IPS-18a (cell line): Measurements from ENCODE around the gene PADI6.
A peak's percentile ranks its signal among the peaks of the same experiment; 100 is the strongest.

ENCODE experiments used
- H3K27ac ChIP-seq: one replicate; pipeline ENCODE4 v1.5.1; 2013; ENCODE audit warnings: low read length
- H3K27me3 ChIP-seq: one replicate; pipeline ENCODE4 v1.6.1; 2013; ENCODE audit warnings: mild to moderate bottlenecking, low read length; ENCODE audit not compliant: control insufficient read depth, insufficient read depth
- H3K36me3 ChIP-seq: one replicate; pipeline ENCODE4 v1.6.1; 2013; ENCODE audit warnings: low read depth, low read length; ENCODE audit not compliant: control insufficient read depth
- H3K4me1 ChIP-seq: one replicate; pipeline ENCODE4 v1.6.1; 2013; ENCODE audit warnings: low read depth, low read length; ENCODE audit not compliant: control insufficient read depth
- H3K4me3 ChIP-seq: one replicate; pipeline ENCODE4 v1.5.1; 2013; ENCODE audit warnings: low read length
- H3K9ac ChIP-seq: one replicate; pipeline ENCODE4 v1.6.1; 2013; ENCODE audit warnings: mild to moderate bottlenecking, low read length, moderate library complexity
- H3K9me3 ChIP-seq: one replicate; pipeline ENCODE4 v1.6.1; 2013; ENCODE audit warnings: low read depth, low read length; ENCODE audit not compliant: control insufficient read depth

PADI6 gene

GRCh38 chr1:17359808-17360207 is 12.2 kb upstream of the PADI6 start:
- no peaks in the 10 kb centered on the region for H3K9me3 ChIP-seq
- no peak overlapping the region for H3K27ac ChIP-seq
- H3K36me3 ChIP-seq, result no peaks in the 10 kb centered on the region
- no peaks in the 10 kb centered on the region for H3K27me3 ChIP-seq
- no peak overlapping the region for H3K4me3 ChIP-seq
- H3K4me1 ChIP-seq, result no peaks in the 10 kb centered on the region
- no peak overlapping the region for H3K9ac ChIP-seq

- Histone ChIP-seq H3K4me1 (no peaks in the 10 kb centered on the region), H3K27ac (no peak overlapping the region), H3K4me3 (no peak overlapping the region), H3K9ac (no peak overlapping the region), H3K27me3 (no peaks in the 10 kb centered on the region), H3K9me3 (no peaks in the 10 kb centered on the region), H3K36me3 (no peaks in the 10 kb centered on the region)
Measured at GRCh38 chr1:17360272-17360956, 11.6 kb upstream of the PADI6 start.

GRCh38 chr1:17361687-17362086 is 10.3 kb upstream of the PADI6 start:
- H3K9me3 ChIP-seq, result no peaks in the 10 kb centered on the region
- H3K27me3 ChIP-seq, result peaks cover under 1% of the 10 kb centered on the region
- H3K27ac ChIP-seq, result no peak overlapping the region
- H3K36me3 ChIP-seq, result no peaks in the 10 kb centered on the region
- no peak overlapping the region for H3K4me3 ChIP-seq
- H3K9ac ChIP-seq, result no peak overlapping the region
- H3K4me1 ChIP-seq, result no peaks in the 10 kb centered on the region

- Histone ChIP-seq H3K9ac (no peak overlapping the region), H3K27me3 (peaks cover 5% of the 10 kb centered on the region), H3K27ac (no peak overlapping the region), H3K9me3 (no peaks in the 10 kb centered on the region), H3K4me1 (no peaks in the 10 kb centered on the region), H3K4me3 (no peak overlapping the region), H3K36me3 (no peaks in the 10 kb centered on the region)
Measured at GRCh38 chr1:17363351-17363750, 8.6 kb upstream of the PADI6 start.

- no peak overlapping the region for H3K9ac ChIP-seq
- H3K4me1 ChIP-seq, result no peaks in the 10 kb centered on the region
- H3K36me3 ChIP-seq, result no peaks in the 10 kb centered on the region
- no peaks in the 10 kb centered on the region for H3K9me3 ChIP-seq
- H3K4me3 ChIP-seq, result no peak overlapping the region
- H3K27me3 ChIP-seq, result peaks cover 5% of the 10 kb centered on the region
- no peak overlapping the region for H3K27ac ChIP-seq
Measured at GRCh38 chr1:17363771-17364170, 8.2 kb upstream of the PADI6 start.

GRCh38 chr1:17365293-17365692 is 6.7 kb upstream of the PADI6 start:
- H3K27me3 ChIP-seq, result peaks cover 5% of the 10 kb centered on the region
- H3K4me3 ChIP-seq, result no peak overlapping the region
- H3K9me3 ChIP-seq, result no peaks in the 10 kb centered on the region
- H3K36me3 ChIP-seq, result no peaks in the 10 kb centered on the region
- no peak overlapping the region for H3K9ac ChIP-seq
- H3K4me1 ChIP-seq, result no peaks in the 10 kb centered on the region
- no peak overlapping the region for H3K27ac ChIP-seq

GRCh38 chr1:17369466-17369865 is 2.5 kb upstream of the PADI6 start:
- Histone ChIP-seq H3K27ac (no peak overlapping the region), H3K36me3 (no peaks in the 10 kb centered on the region), H3K9ac (no peak overlapping the region), H3K9me3 (no peaks in the 10 kb centered on the region), H3K27me3 (peaks cover 5% of the 10 kb centered on the region), H3K4me3 (no peak overlapping the region), H3K4me1 (no peaks in the 10 kb centered on the region)

GRCh38 chr1:17370618-17371017 is 1.4 kb upstream of the PADI6 start:
- H3K9me3 ChIP-seq, result no peaks in the 10 kb centered on the region
- H3K4me3 ChIP-seq, result no peak overlapping the region
- no peaks in the 10 kb centered on the region for H3K36me3 ChIP-seq
- H3K4me1 ChIP-seq, result no peaks in the 10 kb centered on the region
- no peak overlapping the region for H3K9ac ChIP-seq
- no peak overlapping the region for H3K27ac ChIP-seq
- peaks cover 5% of the 10 kb centered on the region for H3K27me3 ChIP-seq

- peaks cover 2% of the 10 kb centered on the region for H3K27me3 ChIP-seq
- H3K9ac ChIP-seq, result no peak overlapping the region
- no peak overlapping the region for H3K4me3 ChIP-seq
Measured at GRCh38 chr1:17372955-17373354, 959 bp downstream of the PADI6 start.

GRCh38 chr1:17375651-17376050 is 3.7 kb downstream of the PADI6 start:
- H3K4me1 ChIP-seq, result peaks cover 12% of the 10 kb centered on the region
- H3K9me3 ChIP-seq, result no peaks in the 10 kb centered on the region
- H3K36me3 ChIP-seq, result no peaks in the 10 kb centered on the region
- H3K9ac ChIP-seq, result no peak overlapping the region
- no peak overlapping the region for H3K4me3 ChIP-seq
- H3K27me3 ChIP-seq, result peaks cover 5% of the 10 kb centered on the region
- H3K27ac ChIP-seq, result no peak overlapping the region

More at GRCh38 chr1:17372955-17373354, 959 bp downstream of the PADI6 start:
- H3K27ac ChIP-seq, result no peak overlapping the region
- H3K9me3 ChIP-seq, result no peaks in the 10 kb centered on the region
- no peaks in the 10 kb centered on the region for H3K36me3 ChIP-seq
- H3K4me1 ChIP-seq, result peaks cover 9% of the 10 kb centered on the region

- H3K4me1 ChIP-seq, result peaks cover 16% of the 10 kb centered on the region
- peak overlapping the region; percentile 4 for H3K4me3 ChIP-seq
- no peaks in the 10 kb centered on the region for H3K9me3 ChIP-seq
- H3K27me3 ChIP-seq, result peaks cover 5% of the 10 kb centered on the region
- no peaks in the 10 kb centered on the region for H3K36me3 ChIP-seq
- no peak overlapping the region for H3K9ac ChIP-seq
- no peak overlapping the region for H3K27ac ChIP-seq
Measured at GRCh38 chr1:17377325-17377953, 5.4 kb downstream of the PADI6 start.

- Histone ChIP-seq H3K9ac (no peak overlapping the region), H3K4me1 (peaks cover 16% of the 10 kb centered on the region), H3K36me3 (no peaks in the 10 kb centered on the region), H3K9me3 (no peaks in the 10 kb centered on the region), H3K27ac (no peak overlapping the region), H3K4me3 (no peak overlapping the region), H3K27me3 (peaks cover 5% of the 10 kb centered on the region)
Measured at GRCh38 chr1:17381161-17381560, 9.2 kb downstream of the PADI6 start.
